Testis (tissue), 2 donors: ENCODE results near the gene UNC119.

Source experiments
- POLR2A ChIP-seq: fragments of 450-650 bp; IDR thresholded peaks from one replicate; pipeline ENCODE4 v1.6.1; 2017; ENCODE audit warnings: antibody characterized with exemption, mild to moderate bottlenecking, moderate library complexity
- TF ChIP-seq, protein P1 (sequence below), 3 experiments: fragments of 450-650 bp in 2 of 3; fragments of 200-600 bp in 1 of 3; sonication (generic) in 1 of 3; IDR thresholded peaks; one replicate each; pipeline ENCODE4 v1.5.1; 2016 to 2019; ENCODE audit warnings: antibody characterized with exemption in 3 of 3, mild to moderate bottlenecking in 2 of 3, moderate library complexity in 1 of 3

DNA sequence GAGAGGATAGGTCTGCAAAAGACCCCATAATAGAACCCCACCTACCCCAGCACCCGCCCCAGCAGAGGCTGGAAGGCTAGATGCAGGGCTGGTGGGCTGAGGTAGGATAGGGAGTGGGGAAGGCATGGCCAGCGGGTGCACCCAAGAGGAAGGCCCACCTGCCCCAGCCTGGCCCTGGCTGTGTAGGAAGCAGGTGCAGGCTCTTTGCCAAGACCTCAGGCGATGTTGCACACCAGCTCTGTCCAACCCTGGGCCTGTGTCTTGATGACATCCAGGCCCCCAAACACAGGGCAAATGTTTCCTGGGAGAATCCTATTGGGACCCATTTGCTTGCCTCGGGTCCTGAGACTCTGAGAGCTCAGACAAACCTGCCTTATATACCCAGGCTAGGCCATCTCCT lies 12.2 kb downstream of the UNC119 start:
- TF ChIP-seq, protein P1, sequence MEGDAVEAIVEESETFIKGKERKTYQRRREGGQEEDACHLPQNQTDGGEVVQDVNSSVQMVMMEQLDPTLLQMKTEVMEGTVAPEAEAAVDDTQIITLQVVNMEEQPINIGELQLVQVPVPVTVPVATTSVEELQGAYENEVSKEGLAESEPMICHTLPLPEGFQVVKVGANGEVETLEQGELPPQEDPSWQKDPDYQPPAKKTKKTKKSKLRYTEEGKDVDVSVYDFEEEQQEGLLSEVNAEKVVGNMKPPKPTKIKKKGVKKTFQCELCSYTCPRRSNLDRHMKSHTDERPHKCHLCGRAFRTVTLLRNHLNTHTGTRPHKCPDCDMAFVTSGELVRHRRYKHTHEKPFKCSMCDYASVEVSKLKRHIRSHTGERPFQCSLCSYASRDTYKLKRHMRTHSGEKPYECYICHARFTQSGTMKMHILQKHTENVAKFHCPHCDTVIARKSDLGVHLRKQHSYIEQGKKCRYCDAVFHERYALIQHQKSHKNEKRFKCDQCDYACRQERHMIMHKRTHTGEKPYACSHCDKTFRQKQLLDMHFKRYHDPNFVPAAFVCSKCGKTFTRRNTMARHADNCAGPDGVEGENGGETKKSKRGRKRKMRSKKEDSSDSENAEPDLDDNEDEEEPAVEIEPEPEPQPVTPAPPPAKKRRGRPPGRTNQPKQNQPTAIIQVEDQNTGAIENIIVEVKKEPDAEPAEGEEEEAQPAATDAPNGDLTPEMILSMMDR (IDR thresholded peaks at IDR 0.05) = no peak
- TF ChIP-seq POLR2A = no peak
